Measurements from ENCODE around the gene MEN1. TPM values are rescaled to one million over a fixed set of nuclear protein-coding genes. Genes with fewer than 3 reads are reported as not detected.

Gene MEN1
- total and polyA plus RNA-seq, 2 of the 13 experiments (the other 11 are each of a cell fraction or from before 2014, with no cell fraction given), result 20.5 to 27.3 TPM

DNA sequence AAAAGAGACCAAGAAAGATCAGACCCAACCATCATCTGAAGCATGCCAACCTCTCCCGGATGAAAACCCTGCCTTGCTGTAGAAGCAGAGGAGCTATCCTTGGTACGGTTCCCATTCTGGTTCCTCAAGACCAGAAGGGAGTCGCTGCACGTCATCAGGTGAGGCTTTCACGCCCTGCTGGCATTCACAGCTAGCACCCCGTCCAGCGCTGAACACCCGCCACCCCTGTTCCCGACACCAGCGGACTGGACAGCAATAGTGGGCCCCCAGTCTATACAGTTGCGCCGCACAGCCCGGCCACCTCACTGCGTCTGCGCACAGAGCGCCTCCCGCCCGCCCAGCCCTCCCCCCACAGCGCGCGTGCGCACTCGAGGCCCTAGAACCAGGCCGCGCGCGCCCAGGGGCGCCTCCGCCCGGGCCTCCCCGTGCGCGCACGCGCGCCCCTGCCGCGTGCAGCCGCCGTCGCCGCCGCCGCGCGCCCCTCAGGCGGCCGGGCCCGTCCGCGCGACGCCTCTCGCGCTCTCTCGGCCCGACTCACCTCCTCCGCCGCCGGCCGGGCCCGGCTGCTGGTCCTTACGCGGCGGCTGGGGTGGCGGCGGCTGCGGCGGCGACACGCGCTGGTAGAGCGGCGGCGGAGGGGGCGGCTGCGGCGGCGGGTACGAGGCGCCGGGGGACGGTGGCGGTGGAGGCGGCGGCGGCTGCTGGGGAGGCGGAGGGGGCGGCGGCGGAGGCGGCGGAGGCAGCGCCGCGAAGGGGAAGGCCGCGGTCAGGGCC lies 32.7 kb downstream of the MEN1 start (continued):
- TF ChIP-seq ZNF280D (CRISPR knock-in tag; IDR thresholded peaks at IDR 0.05) (no peak), ZSCAN31 (CRISPR knock-in tag; IDR thresholded peaks at IDR 0.05; ENCODE audit: low read depth) (no peak), ATF7-NPFF (CRISPR knock-in tag; IDR thresholded peaks at IDR 0.05; ENCODE audit: low read depth) (peak; percentile 58; the same call in 1 of the 2 replicates), ZNF329 (CRISPR knock-in tag; IDR thresholded peaks at IDR 0.05; ENCODE audit: low read depth) (no peak), TFDP2 (CRISPR knock-in tag; IDR thresholded peaks at IDR 0.05) (no peak), POLR2A (IDR thresholded peaks at IDR 0.05; ENCODE audit: insufficient read depth in 1 of 2, low read depth in 2 of 2, low read length in 2 of 2) (peak; percentile 30 to 41), ZNF230 (CRISPR knock-in tag; IDR thresholded peaks at IDR 0.05) (no peak), NR2F1 (CRISPR knock-in tag; IDR thresholded peaks at IDR 0.05) (no peak), SAP130 (CRISPR knock-in tag; IDR thresholded peaks at IDR 0.05; ENCODE audit: low read depth) (peak; percentile 48; the same call in 1 of the 2 replicates), ARID2 (CRISPR knock-in tag; IDR thresholded peaks at IDR 0.05; ENCODE audit: borderline replicate concordance) (no peak), ADNP (CRISPR knock-in tag; IDR thresholded peaks at IDR 0.05) (no peak), MIXL1 (CRISPR knock-in tag; IDR thresholded peaks at IDR 0.05) (no peak), KLF16 (CRISPR knock-in tag; IDR thresholded peaks at IDR 0.05) (0 out of 4 replicates have a peak, but pooled peaks of 1 of the 2 experiments have one; percentile 39)
- TF ChIP-seq, protein P1, sequence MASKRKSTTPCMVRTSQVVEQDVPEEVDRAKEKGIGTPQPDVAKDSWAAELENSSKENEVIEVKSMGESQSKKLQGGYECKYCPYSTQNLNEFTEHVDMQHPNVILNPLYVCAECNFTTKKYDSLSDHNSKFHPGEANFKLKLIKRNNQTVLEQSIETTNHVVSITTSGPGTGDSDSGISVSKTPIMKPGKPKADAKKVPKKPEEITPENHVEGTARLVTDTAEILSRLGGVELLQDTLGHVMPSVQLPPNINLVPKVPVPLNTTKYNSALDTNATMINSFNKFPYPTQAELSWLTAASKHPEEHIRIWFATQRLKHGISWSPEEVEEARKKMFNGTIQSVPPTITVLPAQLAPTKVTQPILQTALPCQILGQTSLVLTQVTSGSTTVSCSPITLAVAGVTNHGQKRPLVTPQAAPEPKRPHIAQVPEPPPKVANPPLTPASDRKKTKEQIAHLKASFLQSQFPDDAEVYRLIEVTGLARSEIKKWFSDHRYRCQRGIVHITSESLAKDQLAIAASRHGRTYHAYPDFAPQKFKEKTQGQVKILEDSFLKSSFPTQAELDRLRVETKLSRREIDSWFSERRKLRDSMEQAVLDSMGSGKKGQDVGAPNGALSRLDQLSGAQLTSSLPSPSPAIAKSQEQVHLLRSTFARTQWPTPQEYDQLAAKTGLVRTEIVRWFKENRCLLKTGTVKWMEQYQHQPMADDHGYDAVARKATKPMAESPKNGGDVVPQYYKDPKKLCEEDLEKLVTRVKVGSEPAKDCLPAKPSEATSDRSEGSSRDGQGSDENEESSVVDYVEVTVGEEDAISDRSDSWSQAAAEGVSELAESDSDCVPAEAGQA (IDR thresholded peaks at IDR 0.05; ENCODE audit: low read depth), result no peak
- TF ChIP-seq, protein P1 (CRISPR knock-in tag; IDR thresholded peaks at IDR 0.05; ENCODE audit: borderline replicate concordance), result no peak

Data from HepG2 (cell line).